SKM-1 (cell line): Measurements from ENCODE around the gene BEND7.

ENCODE experiments used
- DNase-seq: peaks from one replicate; lab custom pipeline; 2025; ENCODE audit not compliant: unreplicated experiment; lab: John Stamatoyannopoulos, UW

The BEND7 gene

GRCh38 chr10:13521026-13521425, 7.8 kb downstream of the BEND7 start:
- no peak for DNase-seq

GRCh38 chr10:13520194-13520593, 8.6 kb downstream of the BEND7 start:
- DNase-seq, result no peak

- no peak for DNase-seq
These were observed 10.6 kb downstream of the BEND7 start for GRCh38 chr10:13518076-13518692.

GRCh38 chr10:13517675-13518074, 11.1 kb downstream of the BEND7 start:
- no peak for DNase-seq

GRCh38 chr10:13516176-13516575, 12.6 kb downstream of the BEND7 start:
- DNase-seq, result no peak

GRCh38 chr10:13515467-13515866, 13.3 kb downstream of the BEND7 start:
- no peak for DNase-seq

- no peak for DNase-seq
These were observed 14.5 kb downstream of the BEND7 start for GRCh38 chr10:13514296-13514695.

- no peak for DNase-seq
These were observed 16.2 kb downstream of the BEND7 start for GRCh38 chr10:13512564-13512963.

GRCh38 chr10:13511409-13511808, 17.4 kb downstream of the BEND7 start:
- DNase-seq, result no peak

- no peak for DNase-seq
These were observed 23.6 kb downstream of the BEND7 start for GRCh38 chr10:13505052-13505680.

GRCh38 chr10:13503745-13504463, 24.9 kb downstream of the BEND7 start:
- no peak for DNase-seq

- DNase-seq, result no peak
These were observed 26.4 kb downstream of the BEND7 start for GRCh38 chr10:13502380-13502779.

- DNase-seq, result no peak
These were observed 28.6 kb downstream of the BEND7 start for GRCh38 chr10:13500201-13500600.

GRCh38 chr10:13499150-13499549, 29.7 kb downstream of the BEND7 start:
- DNase-seq, result no peak

GRCh38 chr10:13496931-13497330, 31.9 kb downstream of the BEND7 start:
- no peak for DNase-seq

GRCh38 chr10:13496164-13496563, 32.6 kb downstream of the BEND7 start:
- DNase-seq, result no peak

- DNase-seq, result no peak
These were observed 36.2 kb downstream of the BEND7 start for GRCh38 chr10:13492493-13493180.

- no peak for DNase-seq
These were observed 37.0 kb downstream of the BEND7 start for GRCh38 chr10:13491747-13492360.

GRCh38 chr10:13490503-13490902, 38.3 kb downstream of the BEND7 start:
- DNase-seq, result no peak

GRCh38 chr10:13489035-13489599, 39.7 kb downstream of the BEND7 start:
- no peak for DNase-seq

GRCh38 chr10:13485623-13486022, 43.2 kb downstream of the BEND7 start:
- no peak for DNase-seq
